ENCODE data around the gene AATF.

Gene AATF

DNA sequence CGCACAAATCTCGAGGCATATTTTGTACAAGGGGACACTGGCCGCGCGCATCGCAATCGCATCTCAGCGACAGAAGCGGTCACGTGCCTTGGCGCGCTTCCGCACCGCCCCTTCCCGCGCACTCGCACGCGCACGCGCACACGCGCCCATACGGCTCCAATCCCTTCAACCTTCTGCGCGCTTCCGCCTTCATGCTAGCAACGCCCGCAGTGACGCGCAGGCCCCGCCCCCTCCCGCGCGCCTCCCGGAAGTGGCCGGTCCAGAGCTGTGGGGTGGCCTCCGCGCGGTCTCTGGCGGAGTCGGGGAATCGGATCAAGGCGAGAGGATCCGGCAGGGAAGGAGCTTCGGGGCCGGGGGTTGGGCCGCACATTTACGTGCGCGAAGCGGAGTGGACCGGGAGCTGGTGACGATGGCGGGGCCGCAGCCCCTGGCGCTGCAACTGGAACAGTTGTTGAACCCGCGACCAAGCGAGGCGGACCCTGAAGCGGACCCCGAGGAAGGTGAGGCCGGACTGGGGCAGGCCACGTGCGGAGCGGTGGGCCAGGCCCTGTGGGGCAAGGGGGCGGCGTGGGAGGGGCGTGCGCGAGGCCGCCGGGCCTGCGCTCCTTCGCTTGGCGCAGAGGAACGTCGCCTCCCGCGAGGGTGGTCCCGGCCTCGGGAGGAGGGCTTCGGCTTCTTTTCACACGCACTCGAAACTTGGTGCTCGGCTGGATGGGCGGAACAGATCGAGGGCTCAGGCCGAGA is at the start of gene AATF:
AATF (plus strand) TSS at position 238 of the 744 bp plus-strand sequence; CDS start at position 410, 172 bp downstream.
- peak; percentile 89 to 92 for DNase-seq

DNA sequence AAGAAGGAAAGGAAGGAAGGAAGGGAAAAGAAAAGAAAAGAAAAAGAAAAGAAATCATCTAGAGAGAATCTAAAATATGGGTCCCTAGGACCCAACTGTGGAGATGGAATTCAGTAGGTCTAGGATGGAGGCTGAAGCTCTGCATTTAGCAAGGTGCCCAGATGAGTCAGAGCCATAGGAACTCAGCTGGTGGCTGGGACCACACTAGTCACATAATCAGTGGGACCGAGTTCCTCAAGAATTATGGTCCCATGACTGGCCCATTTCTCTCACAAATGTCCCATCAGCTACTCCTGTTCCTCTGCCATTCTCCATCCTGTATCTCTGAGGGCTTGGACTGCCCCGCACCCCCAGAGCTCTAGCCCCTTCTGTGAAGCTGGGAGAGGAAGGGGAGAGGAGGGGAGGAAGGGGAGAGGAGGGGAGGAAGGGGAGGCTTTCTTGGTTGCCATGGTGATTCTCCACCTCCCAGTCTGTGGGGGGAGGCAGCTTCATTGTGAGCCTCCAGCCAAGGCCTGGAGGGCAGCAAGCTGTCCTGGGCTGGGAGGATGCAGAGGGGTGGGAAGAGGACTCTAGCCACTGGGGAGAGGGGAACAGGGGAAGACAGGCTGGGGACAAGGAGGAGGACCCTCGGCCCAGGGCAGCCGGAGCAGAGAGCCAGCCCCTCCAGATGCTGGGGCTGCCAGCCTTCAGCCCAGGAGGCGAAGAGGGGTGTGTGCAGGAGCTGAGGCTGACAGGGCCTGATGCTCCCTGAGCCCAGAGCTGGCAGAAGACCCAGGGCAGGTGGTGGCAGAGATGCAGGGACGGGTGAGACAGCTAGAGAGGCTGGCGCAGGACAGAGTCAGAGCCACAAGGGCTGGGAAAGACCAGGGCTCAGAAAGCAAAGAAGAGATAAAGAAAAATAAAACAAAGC is 49.2 kb upstream of the AATF start:
- DNase-seq, result no peak

GRCh38 chr17:36900160-36900512 is 48.6 kb upstream of the AATF start:
- no peak for DNase-seq

GRCh38 chr17:36901506-36901905 is 47.2 kb upstream of the AATF start:
- DNase-seq, result no peak

DNA sequence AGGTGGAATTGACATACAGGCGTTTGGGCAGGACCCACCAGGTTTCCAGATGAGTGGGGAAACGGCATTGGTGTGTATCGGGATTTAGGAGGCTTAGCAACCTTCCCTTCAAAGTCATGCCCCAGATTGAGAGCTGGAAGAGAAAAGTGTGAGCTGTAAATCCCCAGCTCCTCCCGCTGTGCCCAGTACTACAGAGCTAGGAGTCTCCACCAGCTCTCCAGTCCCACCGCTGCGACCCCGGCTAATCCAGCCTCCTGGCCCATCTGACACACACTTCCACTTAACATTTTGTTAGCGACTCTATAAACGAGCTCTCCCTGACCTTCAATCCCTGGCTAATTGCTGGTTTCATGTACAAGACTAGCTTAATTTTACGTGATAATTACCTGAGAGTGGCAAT is 41.3 kb upstream of the AATF start:
- DNase-seq, result no peak

DNA sequence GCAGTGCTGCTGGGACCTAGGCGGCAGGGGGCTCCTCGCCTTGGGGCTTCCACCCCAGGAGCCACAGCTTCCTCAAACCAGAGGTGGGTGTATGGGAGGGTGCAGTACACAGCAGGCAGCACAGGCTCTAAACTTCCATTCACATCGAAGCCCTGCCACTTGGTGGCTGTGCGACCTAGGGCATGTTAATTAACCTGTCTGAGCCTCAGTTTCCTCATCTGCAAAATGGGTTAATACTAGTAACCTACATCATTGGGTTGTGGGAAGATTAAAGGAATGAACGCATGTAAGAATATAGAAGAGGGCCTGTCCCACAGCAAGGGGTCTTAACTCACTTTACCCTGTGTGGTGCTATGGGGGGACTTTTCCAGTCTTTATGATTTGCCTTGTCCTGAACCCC is 38.2 kb upstream of the AATF start:
- no peak for DNase-seq

DNA sequence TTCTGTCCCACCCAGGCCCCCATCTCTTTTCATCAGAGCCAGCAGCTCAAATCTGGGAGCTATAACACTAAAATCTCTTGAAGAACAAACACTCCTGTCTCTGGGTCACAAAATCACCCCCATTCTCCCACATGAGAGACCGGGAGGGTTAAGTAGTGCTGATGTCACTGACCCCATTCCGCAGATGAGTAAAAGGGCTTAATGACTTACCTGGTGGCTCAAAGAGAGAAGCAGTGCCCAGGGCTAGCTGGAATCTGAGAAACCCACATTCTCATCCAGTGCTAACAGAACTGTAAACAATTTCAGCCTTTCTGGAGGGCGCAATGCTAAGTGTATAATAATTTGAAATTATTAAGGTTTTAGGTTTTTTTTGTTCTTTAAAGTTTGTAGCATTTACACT is 37.8 kb upstream of the AATF start:
- DNase-seq, result no peak

- DNase-seq, result no peak
Observed at GRCh38 chr17:36913132-36913531, 35.6 kb upstream of the AATF start.

- DNase-seq, result no peak
Observed at GRCh38 chr17:36918211-36918691, 30.5 kb upstream of the AATF start.

DNA sequence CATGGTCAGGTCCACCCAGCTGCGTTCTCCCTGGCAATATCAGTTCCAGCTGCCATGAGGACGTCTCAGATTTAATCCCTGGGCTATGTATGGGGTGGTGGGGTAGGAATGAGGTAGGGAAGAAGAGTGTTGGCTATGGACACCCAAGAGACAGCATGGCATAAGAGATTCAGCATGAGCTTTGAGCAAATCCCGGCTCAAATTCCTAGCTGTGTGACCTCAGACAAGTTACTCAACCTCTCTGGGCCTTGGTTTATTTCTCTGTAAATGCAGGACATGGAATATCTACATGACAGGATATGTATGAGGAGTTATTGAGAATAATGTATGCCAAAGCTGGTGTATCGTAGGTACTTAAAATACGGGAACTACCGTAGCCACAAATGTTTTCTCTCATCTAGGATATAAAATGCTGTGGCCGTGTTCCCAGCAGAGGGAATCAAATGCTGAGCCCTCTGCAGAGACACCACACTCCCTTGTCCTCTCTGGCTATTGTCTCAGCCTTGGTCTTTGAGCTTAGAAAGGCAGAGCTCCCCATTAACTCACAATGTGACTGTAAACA is 29.3 kb upstream of the AATF start:
- no peak for DNase-seq

DNA sequence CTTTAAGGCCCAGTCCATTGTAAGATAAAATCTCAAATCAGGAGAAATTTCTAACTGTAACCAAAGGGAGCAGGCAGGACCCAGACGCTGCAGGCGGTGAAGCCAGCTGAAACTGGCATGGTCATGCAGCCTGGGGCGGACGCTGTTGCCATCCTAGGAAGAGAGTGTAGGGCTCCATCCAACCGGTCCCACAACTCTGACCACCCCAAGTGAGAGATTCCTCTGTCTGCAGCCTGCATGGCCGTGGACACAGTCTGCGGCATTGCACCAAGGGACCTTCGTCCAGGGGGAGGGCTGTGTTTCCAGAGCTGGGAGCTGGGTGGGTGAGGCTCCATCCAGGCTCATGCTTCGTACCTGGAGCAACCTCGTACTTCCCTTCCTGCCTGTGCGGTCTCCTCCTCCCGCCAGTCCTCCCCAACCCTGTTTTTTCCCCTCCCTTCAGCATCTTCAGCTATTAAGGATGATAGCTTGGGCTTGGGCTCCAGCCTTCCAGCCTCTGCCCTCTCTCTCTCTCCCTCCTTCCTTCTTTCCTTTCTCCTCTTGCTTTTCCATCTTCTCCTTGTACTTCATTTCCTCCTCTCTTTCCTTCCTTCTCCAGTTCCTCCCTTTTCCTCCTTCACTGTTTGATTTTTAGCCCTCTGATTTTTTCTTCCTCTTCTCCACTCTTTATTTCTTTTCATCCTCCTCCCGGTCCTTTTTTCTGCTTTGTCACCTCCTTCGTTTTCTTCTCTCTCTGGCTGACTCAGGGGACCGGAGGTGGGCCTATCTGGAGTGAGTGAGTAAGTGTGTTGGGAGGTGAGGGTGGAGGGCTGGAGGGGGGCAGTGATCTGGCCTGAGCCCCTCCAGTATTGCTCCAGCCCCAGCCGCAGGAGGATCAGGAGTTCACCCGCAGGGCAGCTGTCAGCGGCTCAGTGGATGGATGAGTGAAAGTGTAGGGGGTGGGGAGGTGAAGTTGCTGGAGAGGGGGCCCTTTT is 28.4 kb upstream of the AATF start:
- no peak for DNase-seq

DNA sequence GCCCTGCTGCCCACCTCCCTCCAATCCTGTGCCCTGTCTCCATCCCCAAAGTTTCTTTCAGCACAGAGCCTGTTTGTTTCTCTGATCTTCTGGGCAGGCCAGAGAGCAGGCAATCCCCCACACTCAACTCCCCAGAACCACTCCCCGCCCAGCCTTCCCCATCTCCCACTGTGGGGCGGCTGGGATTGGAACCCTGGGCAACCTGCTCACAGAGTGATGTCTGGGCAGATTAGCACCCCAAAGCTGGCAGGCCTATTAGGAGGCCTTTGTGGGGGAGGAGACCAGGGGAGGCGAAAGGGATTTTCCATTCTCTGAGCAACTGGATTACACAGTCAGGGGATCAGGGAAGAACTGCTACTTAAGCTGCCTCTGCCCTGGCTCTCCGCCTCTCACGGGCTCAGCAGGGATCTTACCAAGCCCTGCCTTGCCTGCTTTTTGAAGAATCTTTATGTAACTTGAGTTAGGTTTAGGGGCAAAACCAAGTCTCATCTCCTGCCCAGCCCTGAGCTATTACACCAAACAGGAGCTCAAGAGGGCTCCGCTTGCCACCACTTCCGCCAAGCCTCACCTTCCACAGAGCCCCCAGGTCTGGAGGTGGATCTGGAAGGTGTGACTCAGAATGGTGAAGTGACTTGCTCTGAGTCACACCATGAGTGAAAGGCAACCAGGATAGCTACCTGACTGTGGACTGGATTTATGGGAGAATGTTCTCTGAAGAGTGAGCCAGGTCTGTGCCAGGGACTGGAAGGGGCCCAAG is 27.5 kb upstream of the AATF start:
- DNase-seq, result peak; percentile 40 to 44

- no peak for DNase-seq
Observed at GRCh38 chr17:36922175-36922574, 26.6 kb upstream of the AATF start.

DNA sequence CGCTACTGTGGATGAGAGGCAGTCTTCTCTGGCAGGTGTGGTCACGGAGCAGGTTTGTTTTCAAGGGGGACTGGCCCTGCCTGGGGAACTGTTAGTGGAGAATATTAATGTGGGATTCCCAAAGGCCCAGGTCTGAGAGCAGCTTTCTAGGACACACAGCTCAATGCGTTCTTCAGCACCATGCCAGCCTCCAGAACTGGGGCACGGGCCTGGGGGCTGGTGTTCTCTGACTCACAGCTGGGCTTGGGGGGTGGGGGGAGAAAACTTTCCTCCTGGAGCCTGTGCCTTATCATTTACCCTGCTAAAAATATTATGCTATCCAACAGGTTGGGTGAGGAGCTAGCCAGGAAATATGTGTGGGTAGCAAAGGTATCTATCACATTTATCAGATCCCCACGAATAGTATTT is 24.9 kb upstream of the AATF start:
- no peak for DNase-seq

- DNase-seq, result no peak
Observed at GRCh38 chr17:36926226-36926625, 22.5 kb upstream of the AATF start.

GRCh38 chr17:36926701-36927100 is 22.1 kb upstream of the AATF start:
- DNase-seq, result no peak

DNA sequence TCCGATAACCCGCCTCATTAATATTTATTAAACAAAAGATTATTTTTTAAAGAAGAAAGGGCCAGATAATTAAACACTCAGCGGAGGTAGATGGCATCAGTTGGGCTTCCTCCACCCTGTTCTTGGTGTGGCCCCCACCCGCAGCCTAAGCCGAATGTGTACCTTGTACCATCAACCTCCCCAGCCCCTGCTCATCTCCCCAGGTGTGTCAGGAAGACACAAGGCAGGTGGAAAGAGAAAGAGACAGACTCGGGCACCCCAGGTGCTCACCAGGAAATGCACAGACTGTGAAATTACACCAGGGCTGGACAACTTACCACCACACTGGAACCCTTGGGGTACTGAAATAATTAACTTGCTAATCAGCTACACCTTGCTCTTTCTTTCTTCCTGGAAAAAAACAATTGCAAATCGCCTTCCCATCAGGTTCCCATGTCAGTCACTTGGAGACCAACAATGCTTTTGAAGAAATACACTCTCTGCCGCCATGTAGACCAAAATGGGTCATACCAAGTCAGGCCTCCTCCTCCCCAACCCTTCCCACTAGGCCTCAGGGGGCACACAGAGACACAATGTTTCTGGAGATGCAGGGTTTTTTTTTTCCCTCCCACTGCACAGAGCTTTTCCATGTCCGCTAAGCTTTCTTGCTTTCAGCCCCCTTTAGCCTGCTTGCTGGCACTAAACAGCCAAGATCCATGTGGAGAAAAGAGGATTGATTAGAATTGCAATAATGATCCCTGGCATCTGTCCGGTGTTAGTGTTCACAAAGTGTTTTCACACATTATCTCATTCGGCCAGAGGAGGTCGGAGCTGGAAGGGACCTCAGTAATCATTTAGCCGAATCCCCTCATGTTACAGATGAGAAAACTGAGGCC is 20.0 kb upstream of the AATF start:
- DNase-seq, result no peak

- no peak for DNase-seq
Observed at GRCh38 chr17:36929851-36930582, 18.7 kb upstream of the AATF start.

- no peak for DNase-seq
Observed at GRCh38 chr17:36930583-36930900, 18.2 kb upstream of the AATF start.

DNA sequence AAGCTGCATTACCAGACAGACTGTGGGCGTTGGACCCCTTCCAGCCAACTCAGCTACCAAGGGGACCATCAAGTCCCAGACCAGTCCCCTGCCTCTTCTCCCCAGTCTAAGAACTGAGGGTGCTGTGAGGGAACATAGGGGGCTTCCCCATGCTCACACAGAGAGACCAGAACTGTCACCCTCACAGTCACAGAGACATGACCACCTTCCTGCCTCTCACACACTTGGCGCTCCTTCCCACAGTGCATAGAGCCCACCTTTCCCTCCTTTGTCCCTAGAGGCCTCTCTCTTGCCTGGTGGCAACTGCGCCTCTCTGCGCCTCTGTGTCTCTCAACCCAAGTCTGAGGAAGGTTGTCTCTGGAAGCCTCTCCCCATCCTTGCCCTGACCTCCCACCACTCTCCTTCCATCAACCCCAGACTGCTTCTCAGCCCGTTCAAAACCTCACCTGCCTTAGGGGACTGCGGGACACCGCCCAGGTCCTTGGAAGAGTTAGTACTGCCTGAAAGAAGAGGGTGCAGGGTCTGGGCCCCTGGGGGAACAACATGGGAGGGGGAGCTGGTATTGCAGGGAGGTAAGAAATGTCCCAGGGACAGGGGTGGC is 17.6 kb upstream of the AATF start:
- DNase-seq, result no peak

Data from activated CD4-positive, alpha-beta T cell treated with anti-CD3 and anti-CD28 coated beads, Interleukin-2, amount 50 U/mL, for 4 hours (primary cell).